Measurements from ENCODE around the gene RNF225.
"Not testable (repeated sequence)": the region's sequence is repeated elsewhere in the genome, so short reads cannot be mapped to it uniquely, and the experiment has no call there.

Gene RNF225

DNA sequence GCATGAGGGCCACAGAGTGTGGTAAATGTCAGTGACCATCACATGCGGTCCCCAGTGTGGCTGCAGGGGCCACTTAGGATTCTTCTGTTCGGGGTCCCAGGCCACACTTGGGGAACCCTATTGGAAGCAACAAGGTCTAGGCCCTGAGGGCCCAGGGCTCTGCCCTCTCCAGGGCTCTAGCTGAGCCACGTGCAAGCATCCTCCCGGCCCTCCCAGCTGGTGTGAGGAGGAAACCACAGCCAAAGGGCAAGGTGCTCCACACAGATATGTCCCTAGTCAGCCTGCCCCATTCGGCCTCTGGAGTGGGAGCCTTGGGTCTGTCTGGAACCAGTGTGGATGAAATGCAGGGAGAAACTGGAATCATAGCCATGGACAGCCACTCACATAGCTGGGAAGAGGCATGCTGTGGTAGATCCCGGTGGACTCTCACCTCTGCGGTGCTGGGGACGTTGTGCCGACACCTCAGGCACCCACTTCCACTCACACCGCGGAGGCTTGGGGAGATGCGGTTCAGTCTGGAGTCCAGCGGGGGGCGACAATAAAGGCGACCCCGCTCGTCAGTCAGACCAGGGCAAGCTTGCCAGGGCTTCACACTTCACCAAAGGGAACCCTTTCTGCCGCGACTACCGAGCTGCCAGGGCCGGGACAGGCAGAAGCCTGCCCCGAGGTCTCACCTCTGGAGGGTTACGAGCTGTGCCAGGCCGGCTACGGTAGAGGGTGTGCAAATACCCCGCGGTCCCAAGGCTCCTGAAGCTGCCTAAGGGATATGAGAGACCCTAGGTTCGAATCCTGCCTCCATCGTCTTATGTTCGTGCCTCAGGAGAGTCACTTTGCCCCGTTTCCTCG, 28.6 kb upstream of the RNF225 start:
- TF ChIP-seq, protein P1, sequence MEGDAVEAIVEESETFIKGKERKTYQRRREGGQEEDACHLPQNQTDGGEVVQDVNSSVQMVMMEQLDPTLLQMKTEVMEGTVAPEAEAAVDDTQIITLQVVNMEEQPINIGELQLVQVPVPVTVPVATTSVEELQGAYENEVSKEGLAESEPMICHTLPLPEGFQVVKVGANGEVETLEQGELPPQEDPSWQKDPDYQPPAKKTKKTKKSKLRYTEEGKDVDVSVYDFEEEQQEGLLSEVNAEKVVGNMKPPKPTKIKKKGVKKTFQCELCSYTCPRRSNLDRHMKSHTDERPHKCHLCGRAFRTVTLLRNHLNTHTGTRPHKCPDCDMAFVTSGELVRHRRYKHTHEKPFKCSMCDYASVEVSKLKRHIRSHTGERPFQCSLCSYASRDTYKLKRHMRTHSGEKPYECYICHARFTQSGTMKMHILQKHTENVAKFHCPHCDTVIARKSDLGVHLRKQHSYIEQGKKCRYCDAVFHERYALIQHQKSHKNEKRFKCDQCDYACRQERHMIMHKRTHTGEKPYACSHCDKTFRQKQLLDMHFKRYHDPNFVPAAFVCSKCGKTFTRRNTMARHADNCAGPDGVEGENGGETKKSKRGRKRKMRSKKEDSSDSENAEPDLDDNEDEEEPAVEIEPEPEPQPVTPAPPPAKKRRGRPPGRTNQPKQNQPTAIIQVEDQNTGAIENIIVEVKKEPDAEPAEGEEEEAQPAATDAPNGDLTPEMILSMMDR (conservative IDR thresholded peaks at IDR 0.05; ENCODE audit: low read depth, low read length), result no peak
- H3K4me3 ChIP-seq (ENCODE audit: low read depth, low read length), result no peak overlapping the region
- DNase-seq (ENCODE audit: low read depth), result no peak

DNA sequence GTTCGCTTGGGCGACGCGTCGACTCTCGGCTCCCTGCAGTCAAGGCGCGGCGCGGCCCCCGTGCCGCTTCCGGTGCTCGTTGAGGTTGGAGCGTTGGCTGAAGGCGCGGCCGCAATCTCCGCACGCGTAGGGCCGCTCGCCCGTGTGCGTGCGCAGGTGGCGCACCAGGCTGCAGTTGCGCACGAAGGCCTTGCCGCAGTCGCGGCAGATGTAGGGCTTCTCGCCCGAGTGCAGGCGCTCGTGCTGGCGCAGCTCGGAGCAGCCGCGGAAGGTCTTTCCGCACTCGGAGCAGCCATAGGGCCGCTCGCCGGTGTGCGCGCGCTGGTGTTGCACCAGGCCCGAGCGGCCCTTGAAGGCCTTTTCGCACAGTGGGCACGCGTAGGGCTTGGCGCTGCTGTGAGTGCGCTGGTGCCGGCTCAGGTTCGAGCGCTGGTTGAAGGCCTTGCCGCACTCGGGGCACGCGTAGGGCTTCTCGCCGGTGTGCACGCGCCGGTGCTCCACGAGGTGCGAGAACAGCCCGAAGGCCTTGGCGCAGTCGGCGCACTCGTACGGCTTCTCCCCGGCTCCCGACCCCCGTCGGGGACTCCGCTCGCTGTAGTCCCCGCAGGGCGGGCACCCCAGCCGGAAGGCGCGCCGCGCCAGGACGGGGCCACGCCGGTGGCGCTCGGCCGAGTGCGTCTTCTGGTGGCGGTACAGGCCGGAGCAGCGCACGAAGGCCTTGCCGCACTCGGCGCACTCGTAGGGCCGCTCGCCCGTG, 27.6 kb upstream of the RNF225 start:
- no peak for DNase-seq (ENCODE audit: low read depth)

DNA sequence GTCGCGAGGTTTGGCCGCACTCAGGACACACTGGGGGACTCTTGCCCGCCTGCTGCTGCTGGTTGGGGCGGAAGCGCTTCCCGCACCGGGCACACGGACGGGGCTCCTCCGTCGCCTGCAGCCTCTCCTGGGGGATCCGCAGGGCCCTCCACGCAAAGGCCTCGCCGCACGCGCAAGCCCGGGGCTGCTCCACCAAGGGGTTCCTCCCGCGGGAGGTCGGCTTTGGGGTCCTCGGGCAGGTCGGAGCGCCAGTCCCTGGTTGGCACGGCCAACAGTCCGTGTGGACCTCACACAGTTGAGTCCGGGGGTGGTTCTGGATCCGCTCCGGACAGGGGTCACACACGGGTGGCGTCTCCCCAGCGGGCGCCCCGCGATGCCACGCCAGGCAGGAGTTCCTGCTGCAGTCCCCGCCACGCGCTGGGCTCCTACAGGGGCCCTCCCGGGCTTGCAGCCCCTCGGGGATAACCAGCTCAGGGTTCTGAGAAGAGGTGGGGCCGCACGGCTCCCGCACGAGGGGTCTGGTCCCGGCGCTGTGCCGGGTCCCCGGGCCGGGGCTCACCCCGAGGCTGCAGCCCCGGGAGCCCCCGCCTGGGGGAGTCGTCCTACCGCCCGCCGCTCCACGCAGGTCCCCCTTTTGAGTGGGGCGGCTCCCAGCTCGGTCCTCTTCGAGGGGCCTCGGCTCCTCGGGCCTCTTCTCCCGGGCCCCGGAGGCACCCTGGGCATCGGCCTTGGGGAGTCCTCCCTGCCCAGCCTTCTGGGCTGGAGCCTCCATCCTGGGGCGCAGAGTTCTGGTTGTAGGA, 26.7 kb upstream of the RNF225 start:
- TF ChIP-seq, protein P1 (conservative IDR thresholded peaks at IDR 0.05; ENCODE audit: low read depth, low read length), result no peak
- no peak for DNase-seq (ENCODE audit: low read depth)
- H3K4me3 ChIP-seq (ENCODE audit: low read depth, low read length), result no peak overlapping the region

More for the DNA sequence above, 27.6 kb upstream of the RNF225 start:
- TF ChIP-seq, protein P1 (conservative IDR thresholded peaks at IDR 0.05; ENCODE audit: low read depth, low read length), result no peak
- H3K4me3 ChIP-seq (ENCODE audit: low read depth, low read length), result no peak overlapping the region

DNA sequence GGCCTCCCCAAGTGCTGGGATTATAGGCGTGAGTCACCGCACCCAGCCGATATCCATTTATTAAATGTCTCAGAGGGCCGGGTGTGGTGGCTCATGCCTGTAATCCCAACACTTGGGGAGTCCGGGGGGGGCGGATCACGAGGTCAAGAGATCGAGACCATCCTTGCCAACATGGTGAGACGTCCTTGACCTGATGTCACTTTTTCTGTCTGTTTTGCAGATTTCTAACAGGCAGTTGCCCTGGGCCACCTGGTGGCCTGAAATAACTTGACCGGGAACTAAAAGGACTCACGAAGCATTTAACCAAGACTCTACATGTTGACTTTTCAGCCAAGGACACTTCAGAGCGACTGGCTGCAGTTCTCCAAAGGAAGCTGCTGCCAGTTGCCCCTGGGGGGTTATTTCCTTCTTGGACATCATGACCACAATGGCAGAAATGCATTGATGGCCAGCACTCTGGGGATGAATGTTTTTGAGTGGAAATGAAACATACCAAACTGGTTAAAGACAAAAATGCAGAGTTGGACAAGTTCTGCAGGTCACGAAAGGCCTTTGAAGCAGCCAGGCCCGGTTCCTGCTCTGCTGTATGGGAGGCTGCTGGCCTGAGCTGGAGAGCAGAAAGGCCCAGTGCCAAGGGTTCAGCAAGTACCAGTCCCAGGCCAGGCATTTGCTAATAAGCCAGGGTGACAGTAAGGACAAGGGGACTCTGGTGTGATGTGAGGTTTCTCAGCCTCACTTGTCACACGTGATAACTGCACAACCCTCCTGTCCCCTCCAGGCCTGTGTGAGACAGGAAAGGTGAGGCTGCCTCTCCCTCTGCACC, 22.9 kb upstream of the RNF225 start:
- H3K4me3 ChIP-seq (ENCODE audit: low read depth, low read length), result no peak overlapping the region
- TF ChIP-seq, protein P1 (conservative IDR thresholded peaks at IDR 0.05; ENCODE audit: low read depth, low read length), result peak; percentile 37
- DNase-seq (ENCODE audit: low read depth), result no peak

DNA sequence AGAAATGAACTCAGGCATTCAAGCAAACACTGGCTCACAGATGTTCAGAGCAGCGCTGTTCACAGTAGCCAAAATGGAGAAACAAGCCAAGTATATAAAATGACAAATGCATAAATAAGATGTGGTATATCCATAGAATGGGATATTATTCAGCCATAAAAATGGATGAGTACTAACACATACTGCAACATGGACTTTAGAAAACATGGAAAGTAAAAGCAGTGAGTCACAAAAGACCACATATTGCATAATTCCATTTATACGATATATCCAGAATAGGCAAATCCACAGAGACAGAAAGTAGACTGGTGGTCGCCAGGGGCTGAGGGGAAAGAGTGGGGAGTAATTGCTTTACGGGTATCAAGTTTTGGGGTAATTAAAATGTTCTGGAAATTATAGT, 21.3 kb upstream of the RNF225 start:
- TF ChIP-seq, protein P1 (conservative IDR thresholded peaks at IDR 0.05; ENCODE audit: low read depth, low read length), result no peak
- H3K4me3 ChIP-seq (ENCODE audit: low read depth, low read length), result no peak overlapping the region
- DNase-seq (ENCODE audit: low read depth), result peak; percentile 35

DNA sequence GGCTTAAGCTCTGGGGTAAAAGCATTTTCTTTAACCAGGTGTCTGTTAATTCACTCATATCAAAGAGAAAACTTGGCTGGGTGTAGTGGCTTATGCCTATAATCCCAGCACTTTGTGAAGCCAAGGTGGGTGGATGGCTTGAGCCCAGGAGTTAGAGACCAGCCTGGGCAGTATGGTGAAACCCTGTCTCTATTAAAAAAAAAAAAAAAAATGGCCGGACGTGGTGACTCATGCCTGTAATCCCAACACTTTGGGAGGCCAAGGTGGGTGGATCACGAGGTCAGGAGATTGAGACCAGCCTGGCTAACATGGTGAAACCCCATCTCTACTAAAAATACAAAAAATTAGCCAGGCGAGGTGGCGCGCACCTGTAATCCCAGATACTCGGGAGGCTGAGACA, 18.7 kb upstream of the RNF225 start:
- not testable (repeated sequence) for H3K4me3 ChIP-seq (ENCODE audit: low read depth, low read length); DNase-seq (ENCODE audit: low read depth)

Data from choroid plexus epithelial cell (primary cell).